Caki2 (cell line): ENCODE measurements around the gene TSC22D1. TPM values are rescaled to one million over a fixed set of nuclear protein-coding genes. Genes with fewer than 3 reads are reported as not detected.

Experiments used
- DNase-seq: peaks from one replicate; pipeline ENCODE4 v3.0.0-alpha.2; 2015; ENCODE audit warnings: low read depth
- in situ Hi-C: cut with HindIII; loops from 2 replicates; pipeline ENCODE4 v1.10.0; 2016; ENCODE audit warnings: low sequenced_read_pairs, low pct_unique_long_range_greater_than_20kb, mixed read lengths
- total RNA-seq: library from RNA; depleted of rRNA; stranded (reverse); fragments of >200 nt; shearing (Covaris generic); gene quantifications from 2 replicates; pipeline ENCODE4 v1.2.3, GENCODE V29; 2014; ENCODE audit warnings: low replicate concordance; rRNA removed

TSC22D1 gene
- total RNA-seq, 1 experiment from 2014 or later, result 53.8 TPM

DNA sequence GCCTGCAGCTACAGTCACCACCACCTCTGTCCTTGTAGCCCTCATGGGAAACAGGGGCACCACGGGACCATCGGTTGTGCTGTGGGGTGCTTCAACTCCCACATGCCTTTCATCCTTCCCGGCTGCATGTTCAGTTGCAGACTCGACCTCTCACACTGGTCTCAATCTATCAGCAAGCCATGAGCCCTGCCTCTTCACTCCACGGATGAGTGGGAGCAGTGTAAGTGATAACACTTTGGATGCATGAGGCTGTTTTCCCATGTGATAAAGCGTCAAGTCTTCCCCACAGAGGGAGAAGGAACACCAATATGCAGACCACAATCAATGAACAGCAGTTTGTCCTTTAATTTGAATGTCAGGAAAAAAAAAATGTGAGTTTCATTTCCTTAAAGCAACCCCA, 190.3 kb downstream of the TSC22D1 start:
- in situ Hi-C loops, result no loop called here
- no peak for DNase-seq

DNA sequence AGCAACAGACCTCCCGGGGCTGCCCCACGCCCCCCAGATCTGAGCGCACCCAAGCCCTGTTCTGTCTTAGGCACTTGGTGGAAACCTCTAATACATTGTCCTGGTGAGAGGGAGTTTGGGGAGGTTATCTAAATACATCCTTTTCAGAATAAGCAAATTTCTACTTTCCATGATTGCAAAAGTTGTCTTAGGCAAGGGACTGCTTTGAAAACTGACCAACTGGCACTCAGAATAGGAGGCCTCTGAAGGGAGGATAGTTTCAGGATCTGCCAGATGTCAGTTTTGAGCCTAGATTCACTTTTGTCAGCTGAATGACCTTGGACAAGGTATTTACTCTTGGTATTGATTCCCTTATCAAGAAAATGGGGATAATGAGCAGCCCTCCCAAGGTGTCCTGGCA, 190.7 kb downstream of the TSC22D1 start:
- in situ Hi-C loops, result no loop called here
- no peak for DNase-seq

- in situ Hi-C loops, result no loop called here
- no peak for DNase-seq
Observed at GRCh38 chr13:44384778-44385177, 191.4 kb downstream of the TSC22D1 start.

DNA sequence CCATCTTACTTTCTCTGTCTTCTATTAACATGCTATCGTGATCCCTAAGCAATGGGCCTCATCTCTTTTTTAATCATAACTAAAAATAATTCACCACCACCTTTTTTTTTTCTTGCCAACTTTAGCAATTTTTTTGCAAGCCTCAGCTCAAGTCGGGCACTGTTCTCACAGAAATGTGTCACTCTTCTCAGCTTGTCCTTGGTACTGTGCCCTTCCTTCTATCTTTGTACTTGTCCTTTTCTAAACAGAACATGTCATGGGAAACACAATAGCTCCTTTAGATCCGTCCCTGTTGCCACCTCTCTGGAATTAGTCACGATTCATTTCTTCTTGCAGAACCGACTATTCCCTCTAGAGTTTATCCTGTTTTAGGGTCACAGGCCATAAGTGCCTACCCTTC, 192.2 kb downstream of the TSC22D1 start:
- in situ Hi-C loops, result no loop called here

GRCh38 chr13:44382635-44383145, 193.4 kb downstream of the TSC22D1 start:
- no peak for DNase-seq
- in situ Hi-C loops, result no loop called here

More for the DNA sequence above, 192.2 kb downstream of the TSC22D1 start:
- no peak for DNase-seq

Other genes with a start within 250 kb of the TSC22D1 start
- not detected in 2 replicates for gene SERP2, start 202.5 kb downstream of the TSC22D1 start, total RNA-seq